K562 (cell line): ENCODE measurements around the gene SERTAD1. TPM values are rescaled to one million over a fixed set of nuclear protein-coding genes. Genes with fewer than 3 reads are reported as not detected.
A peak's percentile ranks its signal among the peaks of the same experiment; 100 is the strongest.

ENCODE experiments used
- ATAC-seq: fragments of 200-7000 bp; cut with Tn5 transposase; 3 replicates; pipeline ENCODE4 v1.9.1; 2020; ENCODE audit warnings: moderate library complexity
- BruUV-seq: library from RNA; stranded (reverse); fragments of 400-500 nt; replicated peaks from 2 replicates; lab custom pipeline; 2021; lab: Mats Ljungman, UMichigan
- CTCF ChIA-PET: fragments of 300-600 bp; formaldehyde crosslinking; extraction: SDS; loops from one replicate; lab custom pipeline; 2021; ENCODE audit warnings: low intra/inter-chr PET ratio; lab: Yijun Ruan, JAX
- POLR2A ChIA-PET: fragments of 300-600, 350-650 bp; sonication (Branson Sonifier 250); formaldehyde crosslinking; extraction: SDS; loops from one replicate; lab custom pipeline; 2021; ENCODE audit warnings: antibody characterized with exemption, inconsistent platforms; lab: Yijun Ruan, JAX
- DNase-seq, 4 experiments: peaks; one replicate each; pipeline versions ENCODE4 v3.0.0 to v3.0.0-alpha.2; 2011 to 2018; ENCODE audit warnings: low spot score in 3 of 4, mixed read lengths in 3 of 4; ENCODE audit errors: extremely low read depth in 1 of 4
- FAIRE-seq: peaks from 2 replicates; lab custom pipeline; 2011; peaks lifted over from hg19 to GRCh38; lab: Jason Lieb, UNC
- H2AFZ ChIP-seq: 2 replicates; pipeline ENCODE4 v1.6.0; 2011; ENCODE audit warnings: low read depth, low read length, control low read depth, inconsistent platforms
- H3K27ac ChIP-seq: fragments of 200-600 bp; 3 replicates; pipeline ENCODE4 v1.8.0; 2011; ENCODE audit warnings: low read depth, mild to moderate bottlenecking, control low read depth, inconsistent platforms, low read length, moderate library complexity, mixed read lengths; ENCODE audit errors: extremely low read depth
- H3K27me3 ChIP-seq, 2 experiments: fragments of 300-600 bp in 1 of 2; 2 replicates in 1 of 2; 3 replicates in 1 of 2; pipeline versions ENCODE4 v1.6.0 to v1.8.0; 2011; ENCODE audit warnings: inconsistent platforms in 2 of 2, low read length in 2 of 2, mild to moderate bottlenecking in 1 of 2, mixed read lengths in 1 of 2, moderate library complexity in 1 of 2; ENCODE audit not compliant: control insufficient read depth in 2 of 2, insufficient read depth in 2 of 2
- H3K36me3 ChIP-seq: fragments of 300-600 bp; 3 replicates; pipeline ENCODE4 v1.8.0; 2011; ENCODE audit warnings: mild to moderate bottlenecking, low read length, inconsistent platforms; ENCODE audit not compliant: control insufficient read depth, insufficient read depth
- H3K4me1 ChIP-seq, 2 experiments: fragments of 200-600 bp in 1 of 2; replicated peaks in 1 of 2; 2 replicates in 1 of 2; 3 replicates in 1 of 2; pipeline versions ENCODE4 v1.5.1 to v1.8.0; 2011; ENCODE audit warnings: inconsistent platforms in 2 of 2, low read length in 2 of 2, mild to moderate bottlenecking in 1 of 2, mixed read lengths in 1 of 2, moderate library complexity in 1 of 2; ENCODE audit not compliant: control insufficient read depth in 2 of 2, insufficient read depth in 2 of 2
- H3K4me2 ChIP-seq: 2 replicates; pipeline ENCODE4 v1.6.1; 2011; ENCODE audit warnings: low read length, control low read depth, inconsistent platforms, mixed read lengths; ENCODE audit not compliant: insufficient read depth
- H3K4me3 ChIP-seq: fragments of 200-600 bp; sonication (generic), shearing (Covaris generic); 2 replicates; pipeline ENCODE4 v1.5.1; 2016; ENCODE audit warnings: control low read depth, inconsistent platforms
- H3K79me2 ChIP-seq: fragments of 200-600 bp; 3 replicates; pipeline ENCODE4 v1.8.0; 2011; ENCODE audit warnings: low read length, inconsistent platforms; ENCODE audit not compliant: control insufficient read depth, insufficient read depth
- H3K9ac ChIP-seq, 2 experiments: 2 replicates each; pipeline versions ENCODE4 v1.6.0 to v1.6.1; 2011; ENCODE audit warnings: low read depth in 2 of 2, low read length in 2 of 2, control low read depth in 1 of 2, inconsistent platforms in 1 of 2, mild to moderate bottlenecking in 1 of 2, mixed read lengths in 1 of 2; ENCODE audit not compliant: insufficient read depth in 1 of 2
- H3K9me1 ChIP-seq: one replicate; pipeline ENCODE4 v1.6.0; 2011; ENCODE audit warnings: inconsistent platforms, mild to moderate bottlenecking, low read length, moderate library complexity; ENCODE audit not compliant: control insufficient read depth, insufficient read depth
- H3K9me3 ChIP-seq: replicated peaks from 2 replicates; pipeline ENCODE4 v1.5.1; 2011; ENCODE audit warnings: low read depth, low read length, inconsistent platforms; ENCODE audit not compliant: control insufficient read depth, insufficient read depth
- H4K20me1 ChIP-seq: replicated peaks from 2 replicates; pipeline ENCODE4 v1.6.1; 2011; ENCODE audit warnings: low read length, inconsistent platforms, mixed read lengths; ENCODE audit not compliant: control insufficient read depth, insufficient read depth
- CEBPG ChIP-seq, 3 experiments: fragments of 200-800 bp in 1 of 3; sonication (Bioruptor generic) in 1 of 3; sonication (generic) in 1 of 3; formaldehyde crosslinking in 1 of 3; IDR thresholded peaks in 2 of 3; conservative IDR thresholded peaks in 1 of 3; 2 replicates each; pipeline versions ENCODE4 v1.6.1 to v1.8.0; 2016 to 2022; ENCODE audit warnings: missing compliant biosample characterization in 2 of 3, missing genetic modification characterization in 2 of 3, mild to moderate bottlenecking in 1 of 3, missing genetic modification reagents in 1 of 3
- FOXK1 ChIP-seq: sonication (generic); formaldehyde crosslinking; IDR thresholded peaks from 2 replicates; pipeline ENCODE4 v1.8.0; 2022; ENCODE audit warnings: missing genetic modification reagents, mild to moderate bottlenecking, borderline replicate concordance
- GTF2A2 ChIP-seq: IDR thresholded peaks from 2 replicates; pipeline ENCODE4 v1.6.1; 2016; ENCODE audit warnings: mild to moderate bottlenecking, missing genetic modification characterization, missing compliant biosample characterization
- JUNB ChIP-seq: fragments of 450-650 bp; formaldehyde crosslinking; conservative IDR thresholded peaks from 2 replicates; pipeline ENCODE4 v1.4.0; 2020; ENCODE audit warnings: mild to moderate bottlenecking
- MAZ ChIP-seq, 2 experiments: fragments of 450-650 bp in 1 of 2; sonication (generic) in 1 of 2; formaldehyde crosslinking; IDR thresholded peaks in 1 of 2; conservative IDR thresholded peaks in 1 of 2; 2 replicates each; pipeline versions ENCODE4 v1.4.0 to v1.5.0; 2020; ENCODE audit warnings: mild to moderate bottlenecking in 1 of 2, missing genetic modification reagents in 1 of 2
- NFIC ChIP-seq: fragments of 450-650 bp; IDR thresholded peaks from 2 replicates; pipeline ENCODE4 v1.6.1; 2017; ENCODE audit warnings: mild to moderate bottlenecking, inconsistent platforms
- PTTG1 ChIP-seq: fragments of 450-650 bp; IDR thresholded peaks from 2 replicates; pipeline ENCODE4 v1.6.1; 2016; ENCODE audit warnings: low read depth, mild to moderate bottlenecking, missing genetic modification characterization, missing compliant biosample characterization
- TEAD4 ChIP-seq, 2 experiments: sonication (generic) in 1 of 2; formaldehyde crosslinking in 1 of 2; IDR thresholded peaks; 2 replicates each; pipeline versions ENCODE4 v1.6.1 to v1.8.0; 2012 to 2022; ENCODE audit warnings: borderline replicate concordance in 1 of 2, inconsistent platforms in 1 of 2, low read length in 1 of 2, mild to moderate bottlenecking in 1 of 2, missing genetic modification reagents in 1 of 2
- ZBTB8A ChIP-seq: fragments of 450-650 bp; IDR thresholded peaks from 2 replicates; pipeline ENCODE4 v1.6.1; 2018; ENCODE audit warnings: mild to moderate bottlenecking, moderate library complexity; ENCODE audit not compliant: partially characterized antibody
- ZNF644 ChIP-seq: fragments of 200-800 bp; sonication (Bioruptor generic); IDR thresholded peaks from 2 replicates; pipeline ENCODE4 v1.6.1; 2016; ENCODE audit warnings: low read depth, missing genetic modification characterization, missing compliant biosample characterization
- WGBS: fragments of 100-300 bp; shearing (Covaris generic); methylation state at CpG from one replicate; pipeline ENCODE4 v1.1.6; 2016; ENCODE audit warnings: low coverage, mixed read lengths; ENCODE audit not compliant: insufficient coverage; ENCODE audit errors: missing lambda C conversion rate; 5-methylcytosine and 5-hydroxymethylcytosine counted together
- in situ Hi-C: fragments of 300-500 bp; cut with MboI; formaldehyde crosslinking; loops from 4 replicates; pipeline ENCODE4 v1.15.0; 2018; ENCODE audit warnings: inconsistent platforms, mixed read lengths
- intact Hi-C: fragments of 100-400 bp; cut with micrococcal nuclease; formaldehyde crosslinking; loops from 2 replicates; pipeline ENCODE4 v1.14.2; 2022
- polyA plus RNA-seq, 8 experiments: library from polyadenylated mRNA; depleted of rRNA in 4 of 8; stranded (reverse) in 5 of 8; unstranded in 3 of 8; fragments of >200 nt; fragmentation: Nextera tagmentation in 2 of 8; fragmentation: Illumina TruSeq in 1 of 8; extraction: Ambion mirVana in 2 of 8; extraction: Trizol in 1 of 8; gene quantifications; 2 replicates each; pipeline versions ENCODE4 v1.2.1 to v1.2.3, GENCODE V29; 2011 to 2014; ENCODE audit warnings: inconsistent platforms in 1 of 8, missing spikeins in 1 of 8
- total RNA-seq, 7 experiments: library from RNA; depleted of rRNA in 6 of 7; stranded (reverse); fragments of >200 nt in 6 of 7; fragmentation: Illumina TruSeq in 2 of 7; extraction: Trizol in 2 of 7; gene quantifications; 2 replicates each; pipeline versions ENCODE4 v1.2.1 to v1.2.3, GENCODE V29; 2011 to 2021; ENCODE audit warnings: low replicate concordance in 1 of 7

The SERTAD1 gene
- total and polyA plus RNA-seq, 9 of the 15 experiments (the other 6 are each of a cell fraction or from before 2014, with no cell fraction given) = 0.15 to 8.7 (median 4.9) TPM

- Histone ChIP-seq H3K27ac (no peak overlapping the region), H3K4me1 (peaks cover 26 to 56% of the 10 kb centered on the region in 2 experiments), H3K9me1 (no peaks in the 10 kb centered on the region), H3K36me3 (no peaks in the 10 kb centered on the region), H4K20me1 (no peaks in the 10 kb centered on the region), H3K9ac (peak overlapping the region in 1 of 2 experiments; percentile 59; a peak in 1 of 4 replicates), H3K27me3 (no peaks in the 10 kb centered on the region), H3K9me3 (no peaks in the 10 kb centered on the region), H3K4me3 (no peak overlapping the region), H2AFZ (no peak overlapping the region), H3K4me2 (no peak overlapping the region)
- no peak for FAIRE-seq
- POLR2A ChIA-PET = interaction anchor here (0.6 to 2.7 kb wide), 6 partner anchors 8 to 302 kb away, joined by 3 to 17 read pairs (median 6); partner anchors contain the start of gene ITPKC
- WGBS = 90% methylated on average over 20 of the region's 21 CpGs
- no peak for ATAC-seq
- no TSS peak for BruUV-seq
- intact Hi-C loops (no loop called here), in situ Hi-C loops (no loop called here)
- DNase-seq = no peak
- CTCF ChIA-PET = no interaction called here
- TF ChIP-seq FOXK1 (CRISPR knock-in tag) = no peak
- no peak for TF ChIP-seq MAZ (CRISPR knock-in tag; conservative IDR thresholded peaks at IDR 0.05 in 1 of 2, IDR thresholded peaks at IDR 0.05 in 1 of 2)
- no peak for TF ChIP-seq PTTG1 (tag)
- no peak for TF ChIP-seq ZBTB8A
- TF ChIP-seq JUNB = no peak
- TF ChIP-seq ZNF644 = no peak
- TF ChIP-seq GTF2A2 = no peak
- TF ChIP-seq CEBPG (CRISPR knock-in tag; IDR thresholded peaks at IDR 0.05) = 0 out of 2 replicates have a peak, but pooled peaks have one; percentile 36
- no peak for TF ChIP-seq CEBPG (tag; conservative IDR thresholded peaks at IDR 0.05 in 1 of 2, IDR thresholded peaks at IDR 0.05 in 1 of 2)
- TF ChIP-seq NFIC = peak; percentile 35; the same call in 1 of the 2 replicates
- TF ChIP-seq TEAD4 (IDR thresholded peaks at IDR 0.05; ENCODE audit: low read length) = no peak
- no peak for TF ChIP-seq TEAD4 (CRISPR knock-in tag; IDR thresholded peaks at IDR 0.05; ENCODE audit: borderline replicate concordance)
- TF ChIP-seq, all 486 proteins: peak for 2
- no peaks in the 10 kb centered on the region for H3K79me2 ChIP-seq
Measured at GRCh38 chr19:40414542-40415535, 11.0 kb downstream of the SERTAD1 start.
